SK-N-SH treated with all-trans-retinoic acid at 6 μM for 48 hours (cell line): ENCODE data around the gene UNC5B.

Experiments used
- ATAC-seq: fragments of 200-7000 bp; cut with Tn5 transposase; 3 replicates; pipeline ENCODE4 v1.9.1; 2020; ENCODE audit warnings: mild to moderate bottlenecking, moderate library complexity
- ARNTL ChIP-seq: fragments of 450-650 bp; formaldehyde crosslinking; IDR thresholded peaks from 2 replicates; pipeline ENCODE4 v1.5.0; 2020; ENCODE audit warnings: low read depth, mild to moderate bottlenecking, moderate library complexity, borderline replicate concordance
- BACH2 ChIP-seq: fragments of 250-450 bp; sonication (Bioruptor Pico); IDR thresholded peaks from 2 replicates; pipeline ENCODE4 v1.9.0; 2021; ENCODE audit warnings: mild to moderate bottlenecking, borderline replicate concordance
- CSDC2 ChIP-seq: fragments of 250-450 bp; sonication (Bioruptor Pico); IDR thresholded peaks from 2 replicates; pipeline ENCODE4 v1.5.0; 2020; ENCODE audit warnings: mild to moderate bottlenecking, moderate library complexity
- ESRRG ChIP-seq: fragments of 250-450 bp; sonication (Bioruptor Pico); IDR thresholded peaks from 2 replicates; pipeline ENCODE4 v1.6.1; 2021; ENCODE audit warnings: mild to moderate bottlenecking
- GLIS3 ChIP-seq: fragments of 250-450 bp; sonication (Bioruptor Pico); IDR thresholded peaks from 2 replicates; pipeline ENCODE4 v1.5.0; 2020; ENCODE audit warnings: mild to moderate bottlenecking, moderate library complexity
- ISL1 ChIP-seq: fragments of 250-450 bp; sonication (Bioruptor Pico); IDR thresholded peaks from 2 replicates; pipeline ENCODE4 v2.1.2; 2022; ENCODE audit warnings: mild to moderate bottlenecking, moderate library complexity
- OSR1 ChIP-seq: fragments of 250-450 bp; sonication (Bioruptor Pico); IDR thresholded peaks from 2 replicates; pipeline ENCODE4 v1.8.0; 2022; ENCODE audit warnings: moderate library complexity, mild to moderate bottlenecking, inconsistent platforms
- PPARA ChIP-seq: fragments of 250-450 bp; sonication (Bioruptor Pico); IDR thresholded peaks from 2 replicates; pipeline ENCODE4 v1.5.0; 2020; ENCODE audit warnings: mild to moderate bottlenecking, borderline replicate concordance
- RARB ChIP-seq: fragments of 250-450 bp; sonication (Bioruptor Pico); IDR thresholded peaks from 2 replicates; pipeline ENCODE4 v1.8.0; 2021; ENCODE audit warnings: mild to moderate bottlenecking, moderate library complexity
- SNAI2 ChIP-seq: fragments of 250-450 bp; sonication (Bioruptor Pico); IDR thresholded peaks from 2 replicates; pipeline ENCODE4 v1.5.0; 2020; ENCODE audit warnings: mild to moderate bottlenecking, moderate library complexity
- TCF4 ChIP-seq: fragments of 250-450 bp; sonication (Bioruptor Pico); IDR thresholded peaks from 2 replicates; pipeline ENCODE4 v1.8.0; 2021; ENCODE audit warnings: mild to moderate bottlenecking, moderate library complexity, borderline replicate concordance
- TOX ChIP-seq: fragments of 250-450 bp; sonication (Bioruptor Pico); IDR thresholded peaks from 2 replicates; pipeline ENCODE4 v1.8.0; 2021; ENCODE audit warnings: mild to moderate bottlenecking, moderate library complexity, borderline replicate concordance
- ZC3H10 ChIP-seq: fragments of 250-450 bp; sonication (Bioruptor Pico); IDR thresholded peaks from 2 replicates; pipeline ENCODE4 v1.5.1; 2021; ENCODE audit warnings: mild to moderate bottlenecking, moderate library complexity
- ZFP3 ChIP-seq: fragments of 250-450 bp; sonication (Bioruptor Pico); IDR thresholded peaks from 2 replicates; pipeline ENCODE4 v1.5.0; 2020; ENCODE audit warnings: mild to moderate bottlenecking, moderate library complexity
- ZFP30 ChIP-seq: fragments of 450-650 bp; formaldehyde crosslinking; IDR thresholded peaks from 2 replicates; pipeline ENCODE4 v1.5.0; 2022; ENCODE audit warnings: mild to moderate bottlenecking, moderate library complexity
- TF ChIP-seq, protein P1 (sequence below): fragments of 250-450 bp; sonication (Bioruptor Pico); IDR thresholded peaks from 2 replicates; pipeline ENCODE4 v1.5.1; 2021; ENCODE audit warnings: mild to moderate bottlenecking, moderate library complexity
- TF ChIP-seq, protein P2 (sequence below): fragments of 250-450 bp; sonication (Bioruptor Pico); IDR thresholded peaks from 2 replicates; pipeline ENCODE4 v1.8.0; 2020; ENCODE audit warnings: mild to moderate bottlenecking, moderate library complexity, borderline replicate concordance
- TF ChIP-seq, protein P3 (sequence below): fragments of 250-450 bp; sonication (Bioruptor Pico); IDR thresholded peaks from 2 replicates; pipeline ENCODE4 v1.5.1; 2020; ENCODE audit warnings: low read depth, mild to moderate bottlenecking, moderate library complexity
- TF ChIP-seq, protein P4 (sequence below): fragments of 250-450 bp; sonication (Bioruptor Pico); IDR thresholded peaks from 2 replicates; pipeline ENCODE4 v1.5.0; 2020; ENCODE audit warnings: mild to moderate bottlenecking, moderate library complexity

The UNC5B gene

DNA sequence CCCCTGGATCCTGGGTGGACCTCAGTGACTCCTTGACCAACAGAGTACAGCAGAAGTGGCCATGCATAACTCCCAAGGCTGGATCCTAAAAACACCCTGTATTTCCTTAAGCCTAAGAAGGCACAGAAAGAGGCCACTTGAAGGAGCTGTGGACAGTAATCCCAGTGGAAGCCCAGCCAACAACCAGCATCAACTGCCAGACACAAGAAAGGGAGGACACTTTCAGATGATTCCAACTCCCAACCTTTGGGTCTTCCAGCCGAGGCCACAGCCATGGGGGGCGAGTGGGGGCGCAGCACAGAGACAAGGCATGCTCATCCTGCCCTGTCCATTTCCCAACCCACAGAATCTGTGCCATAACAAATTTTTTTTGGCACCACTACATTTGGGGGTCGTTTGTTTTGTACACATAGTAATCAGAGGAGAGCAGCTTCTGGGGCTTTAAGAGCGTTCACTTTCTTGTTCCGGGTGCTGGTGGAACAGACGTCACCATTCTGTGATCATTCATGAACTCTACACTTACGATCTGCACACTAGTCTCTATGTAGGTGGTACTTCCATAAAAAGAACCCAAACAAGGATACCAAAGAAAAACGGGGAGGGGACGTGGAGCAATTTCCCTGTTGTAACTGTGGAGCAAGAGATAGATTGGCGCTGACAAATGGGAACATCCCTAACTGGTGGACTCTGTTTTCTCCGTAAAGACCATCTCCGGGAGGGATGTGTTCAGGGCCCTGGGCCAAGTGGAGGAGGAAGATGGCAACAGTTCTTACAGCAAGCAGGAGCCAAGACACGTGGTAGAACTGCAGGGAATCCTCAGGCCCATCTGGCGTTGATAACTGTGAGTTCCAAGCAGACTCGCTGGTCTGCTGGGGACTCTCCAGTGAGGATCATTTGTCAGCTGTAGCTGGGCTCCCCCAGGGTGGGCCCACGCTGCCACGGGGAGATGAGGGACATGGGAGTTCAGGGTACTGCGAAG lies 100.7 kb downstream of the UNC5B start:
- TF ChIP-seq ARNTL (CRISPR knock-in tag), result no peak
- TF ChIP-seq, protein P1, sequence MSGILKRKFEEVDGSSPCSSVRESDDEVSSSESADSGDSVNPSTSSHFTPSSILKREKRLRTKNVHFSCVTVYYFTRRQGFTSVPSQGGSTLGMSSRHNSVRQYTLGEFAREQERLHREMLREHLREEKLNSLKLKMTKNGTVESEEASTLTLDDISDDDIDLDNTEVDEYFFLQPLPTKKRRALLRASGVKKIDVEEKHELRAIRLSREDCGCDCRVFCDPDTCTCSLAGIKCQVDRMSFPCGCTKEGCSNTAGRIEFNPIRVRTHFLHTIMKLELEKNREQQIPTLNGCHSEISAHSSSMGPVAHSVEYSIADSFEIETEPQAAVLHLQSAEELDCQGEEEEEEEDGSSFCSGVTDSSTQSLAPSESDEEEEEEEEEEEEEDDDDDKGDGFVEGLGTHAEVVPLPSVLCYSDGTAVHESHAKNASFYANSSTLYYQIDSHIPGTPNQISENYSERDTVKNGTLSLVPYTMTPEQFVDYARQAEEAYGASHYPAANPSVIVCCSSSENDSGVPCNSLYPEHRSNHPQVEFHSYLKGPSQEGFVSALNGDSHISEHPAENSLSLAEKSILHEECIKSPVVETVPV, result no peak
- no peak for TF ChIP-seq CSDC2
- no peak for TF ChIP-seq OSR1 (CRISPR knock-in tag)
- TF ChIP-seq, protein P2, sequence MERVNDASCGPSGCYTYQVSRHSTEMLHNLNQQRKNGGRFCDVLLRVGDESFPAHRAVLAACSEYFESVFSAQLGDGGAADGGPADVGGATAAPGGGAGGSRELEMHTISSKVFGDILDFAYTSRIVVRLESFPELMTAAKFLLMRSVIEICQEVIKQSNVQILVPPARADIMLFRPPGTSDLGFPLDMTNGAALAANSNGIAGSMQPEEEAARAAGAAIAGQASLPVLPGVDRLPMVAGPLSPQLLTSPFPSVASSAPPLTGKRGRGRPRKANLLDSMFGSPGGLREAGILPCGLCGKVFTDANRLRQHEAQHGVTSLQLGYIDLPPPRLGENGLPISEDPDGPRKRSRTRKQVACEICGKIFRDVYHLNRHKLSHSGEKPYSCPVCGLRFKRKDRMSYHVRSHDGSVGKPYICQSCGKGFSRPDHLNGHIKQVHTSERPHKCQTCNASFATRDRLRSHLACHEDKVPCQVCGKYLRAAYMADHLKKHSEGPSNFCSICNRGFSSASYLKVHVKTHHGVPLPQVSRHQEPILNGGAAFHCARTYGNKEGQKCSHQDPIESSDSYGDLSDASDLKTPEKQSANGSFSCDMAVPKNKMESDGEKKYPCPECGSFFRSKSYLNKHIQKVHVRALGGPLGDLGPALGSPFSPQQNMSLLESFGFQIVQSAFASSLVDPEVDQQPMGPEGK (CRISPR knock-in tag), result no peak
- no peak for TF ChIP-seq TOX (CRISPR knock-in tag)
- TF ChIP-seq TCF4 (CRISPR knock-in tag), result no peak
- TF ChIP-seq ISL1 (CRISPR knock-in tag), result no peak
- no peak for TF ChIP-seq ZC3H10 (CRISPR knock-in tag)
- TF ChIP-seq ESRRG (CRISPR knock-in tag), result no peak
- TF ChIP-seq, all 23 proteins: peak for 0
- no peak; the same call in 2 of the 3 replicates for ATAC-seq

DNA sequence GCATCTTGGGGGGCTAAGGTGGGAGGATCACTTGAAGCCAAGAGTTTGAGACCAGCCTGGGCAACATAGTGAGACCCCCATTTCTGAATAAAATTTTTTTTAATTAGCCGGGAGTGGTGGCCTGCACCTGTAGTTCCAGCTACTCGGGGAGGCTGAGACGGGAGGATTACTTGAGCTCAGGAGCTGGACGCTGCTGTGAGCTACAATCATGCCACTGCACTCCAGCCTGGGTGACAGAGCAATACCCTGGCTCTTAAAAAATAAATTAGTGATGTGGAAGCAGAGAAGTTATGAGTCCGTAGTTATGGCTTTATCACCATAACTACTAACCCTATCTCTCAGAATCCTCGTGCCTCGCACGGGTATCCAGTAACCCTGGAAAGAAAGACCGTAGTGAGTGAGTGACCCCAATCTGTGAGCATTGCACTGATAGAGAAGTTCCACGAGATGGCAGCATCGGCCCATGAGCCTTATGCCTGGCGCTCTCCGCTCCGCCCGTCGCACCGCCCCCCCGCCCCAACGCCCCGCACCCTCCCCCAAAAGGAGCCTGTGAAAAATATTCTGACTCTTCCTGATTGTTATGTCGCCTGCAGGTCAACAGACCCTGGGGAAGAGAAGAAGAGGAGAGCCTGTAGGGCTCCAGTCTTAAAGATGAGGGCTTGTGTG lies 101.8 kb downstream of the UNC5B start:
- TF ChIP-seq CSDC2, result no peak
- TF ChIP-seq SNAI2, result no peak
- peak; percentile 60 for ATAC-seq

DNA sequence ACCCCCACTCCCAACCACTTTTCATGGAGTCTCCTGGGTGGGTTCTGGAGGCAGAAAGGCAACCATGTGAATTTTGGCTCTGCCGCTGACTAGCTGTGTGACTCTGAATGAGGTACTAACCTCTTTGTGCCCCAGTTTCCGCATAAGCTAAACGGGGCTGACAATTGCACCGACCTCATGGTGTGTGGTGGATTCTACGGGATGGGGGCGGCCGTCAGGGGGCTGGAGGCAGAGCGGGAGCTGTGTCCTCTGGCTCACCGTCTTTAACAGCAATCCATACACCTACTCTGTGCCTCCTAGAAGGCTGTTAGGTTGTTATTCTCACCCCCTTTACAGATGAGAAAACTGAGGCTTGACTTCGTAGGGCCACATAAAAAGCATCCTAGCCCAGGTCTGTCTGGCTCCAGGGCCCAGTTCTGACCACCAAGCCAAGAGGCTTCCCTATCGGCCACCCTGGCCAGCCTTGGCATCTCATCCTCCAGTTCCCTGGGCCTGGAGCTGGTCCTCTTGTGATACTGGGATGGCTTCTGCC lies 102.4 kb downstream of the UNC5B start:
- no peak for ATAC-seq
- TF ChIP-seq ISL1 (CRISPR knock-in tag) (no peak), BACH2 (CRISPR knock-in tag) (no peak), ESRRG (CRISPR knock-in tag) (no peak), PPARA (no peak), CSDC2 (no peak), ZFP3 (CRISPR knock-in tag) (no peak), RARB (CRISPR knock-in tag) (no peak), GLIS3 (CRISPR knock-in tag) (no peak), OSR1 (CRISPR knock-in tag) (no peak), ARNTL (CRISPR knock-in tag) (no peak), ZFP30 (CRISPR knock-in tag) (no peak)
- TF ChIP-seq, protein P1, result no peak
- TF ChIP-seq, protein P2 (CRISPR knock-in tag), result no peak
- TF ChIP-seq, protein P3, sequence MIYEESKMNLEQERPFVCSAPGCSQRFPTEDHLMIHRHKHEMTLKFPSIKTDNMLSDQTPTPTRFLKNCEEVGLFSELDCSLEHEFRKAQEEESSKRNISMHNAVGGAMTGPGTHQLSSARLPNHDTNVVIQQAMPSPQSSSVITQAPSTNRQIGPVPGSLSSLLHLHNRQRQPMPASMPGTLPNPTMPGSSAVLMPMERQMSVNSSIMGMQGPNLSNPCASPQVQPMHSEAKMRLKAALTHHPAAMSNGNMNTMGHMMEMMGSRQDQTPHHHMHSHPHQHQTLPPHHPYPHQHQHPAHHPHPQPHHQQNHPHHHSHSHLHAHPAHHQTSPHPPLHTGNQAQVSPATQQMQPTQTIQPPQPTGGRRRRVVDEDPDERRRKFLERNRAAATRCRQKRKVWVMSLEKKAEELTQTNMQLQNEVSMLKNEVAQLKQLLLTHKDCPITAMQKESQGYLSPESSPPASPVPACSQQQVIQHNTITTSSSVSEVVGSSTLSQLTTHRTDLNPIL, result no peak
- TF ChIP-seq, protein P4, sequence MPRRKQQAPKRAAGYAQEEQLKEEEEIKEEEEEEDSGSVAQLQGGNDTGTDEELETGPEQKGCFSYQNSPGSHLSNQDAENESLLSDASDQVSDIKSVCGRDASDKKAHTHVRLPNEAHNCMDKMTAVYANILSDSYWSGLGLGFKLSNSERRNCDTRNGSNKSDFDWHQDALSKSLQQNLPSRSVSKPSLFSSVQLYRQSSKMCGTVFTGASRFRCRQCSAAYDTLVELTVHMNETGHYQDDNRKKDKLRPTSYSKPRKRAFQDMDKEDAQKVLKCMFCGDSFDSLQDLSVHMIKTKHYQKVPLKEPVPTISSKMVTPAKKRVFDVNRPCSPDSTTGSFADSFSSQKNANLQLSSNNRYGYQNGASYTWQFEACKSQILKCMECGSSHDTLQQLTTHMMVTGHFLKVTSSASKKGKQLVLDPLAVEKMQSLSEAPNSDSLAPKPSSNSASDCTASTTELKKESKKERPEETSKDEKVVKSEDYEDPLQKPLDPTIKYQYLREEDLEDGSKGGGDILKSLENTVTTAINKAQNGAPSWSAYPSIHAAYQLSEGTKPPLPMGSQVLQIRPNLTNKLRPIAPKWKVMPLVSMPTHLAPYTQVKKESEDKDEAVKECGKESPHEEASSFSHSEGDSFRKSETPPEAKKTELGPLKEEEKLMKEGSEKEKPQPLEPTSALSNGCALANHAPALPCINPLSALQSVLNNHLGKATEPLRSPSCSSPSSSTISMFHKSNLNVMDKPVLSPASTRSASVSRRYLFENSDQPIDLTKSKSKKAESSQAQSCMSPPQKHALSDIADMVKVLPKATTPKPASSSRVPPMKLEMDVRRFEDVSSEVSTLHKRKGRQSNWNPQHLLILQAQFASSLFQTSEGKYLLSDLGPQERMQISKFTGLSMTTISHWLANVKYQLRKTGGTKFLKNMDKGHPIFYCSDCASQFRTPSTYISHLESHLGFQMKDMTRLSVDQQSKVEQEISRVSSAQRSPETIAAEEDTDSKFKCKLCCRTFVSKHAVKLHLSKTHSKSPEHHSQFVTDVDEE (CRISPR knock-in tag), result no peak
